Esophagus (tissue), 2 donors: ENCODE results near the gene PITPNC1. TPM values are rescaled to one million over a fixed set of nuclear protein-coding genes. Genes with fewer than 3 reads are reported as not detected.
"Not testable (repeated sequence)": the region's sequence is repeated elsewhere in the genome, so short reads cannot be mapped to it uniquely, and the experiment has no call there.

ENCODE experiments used
- H3K27ac ChIP-seq, 2 donors: one replicate each; pipeline ENCODE4 v1.5.1; 2013; ENCODE audit warnings: low read depth in 2 of 2, mild to moderate bottlenecking in 2 of 2, inconsistent platforms in 1 of 2, low read length in 1 of 2, moderate library complexity in 1 of 2
- H3K27me3 ChIP-seq, 2 donors: one replicate each; pipeline ENCODE4 v1.6.1; 2013; ENCODE audit warnings: low read length in 2 of 2, control low read depth in 1 of 2, mild to moderate bottlenecking in 1 of 2; ENCODE audit not compliant: insufficient read depth in 2 of 2, control insufficient read depth in 1 of 2
- H3K36me3 ChIP-seq, 2 donors: one replicate each; pipeline ENCODE4 v1.6.1; 2013; ENCODE audit warnings: low read length in 1 of 2; ENCODE audit not compliant: control insufficient read depth in 2 of 2, insufficient read depth in 2 of 2
- H3K4me1 ChIP-seq, 2 donors: one replicate each; pipeline ENCODE4 v1.6.1; 2013; ENCODE audit warnings: low read length in 1 of 2; ENCODE audit not compliant: control insufficient read depth in 2 of 2, insufficient read depth in 2 of 2
- H3K4me3 ChIP-seq, 2 donors: one replicate each; pipeline ENCODE4 v1.5.1; 2013; ENCODE audit warnings: low read length in 2 of 2, mild to moderate bottlenecking in 2 of 2, low read depth in 1 of 2, moderate library complexity in 1 of 2
- H3K9me3 ChIP-seq, 2 donors: one replicate each; pipeline ENCODE4 v1.6.1; 2013; ENCODE audit warnings: mild to moderate bottlenecking in 2 of 2, low read depth in 1 of 2, low read length in 1 of 2, moderate library complexity in 1 of 2; ENCODE audit not compliant: control insufficient read depth in 2 of 2, insufficient read depth in 1 of 2
- WGBS, 2 donors: extraction: QIAGEN DNeasy Blood & Tissue Kit; methylation state at CpG; one replicate each; pipeline ENCODE4 v1.1.7; 2013; 5-methylcytosine and 5-hydroxymethylcytosine counted together
- polyA plus RNA-seq, 2 donors: library from polyadenylated mRNA; stranded (reverse); fragments of 200-250 nt; gene quantifications; one replicate each; pipeline ENCODE4 v1.2.3, GENCODE V29; 2013
- donor health status: healthy with polysubstance abuse.
- donor health status: Bipolar disorder and iron deficiency.

The PITPNC1 gene
- polyA plus RNA-seq, 2 donors: 7.9 to 9.6 TPM

DNA sequence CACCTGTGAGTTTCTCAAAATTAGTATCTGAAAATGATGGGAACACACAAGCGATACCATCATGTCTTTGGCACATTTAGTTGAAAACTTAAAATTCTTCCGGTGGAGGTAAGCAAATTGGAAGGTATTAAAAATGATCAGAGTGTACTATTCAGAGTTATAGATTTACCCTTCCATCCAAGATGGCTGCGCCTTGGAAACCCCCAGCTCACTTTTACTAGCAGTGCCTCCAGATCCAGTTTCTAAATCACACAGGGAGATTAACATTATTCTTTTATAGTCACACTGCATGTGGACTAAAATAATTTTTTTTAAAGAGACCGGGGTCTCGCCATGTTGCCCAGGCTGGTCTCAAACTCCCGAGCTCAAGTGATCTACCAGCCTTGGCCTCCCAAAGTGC is 15.0 kb downstream of the PITPNC1 start:
- Histone ChIP-seq H3K27ac (no peak overlapping the region), H3K27me3 (no peaks in the 10 kb centered on the region), H3K4me1 (peaks cover 4 to 5% of the 10 kb centered on the region in 2 donors), H3K36me3 (no peaks in the 10 kb centered on the region), H3K9me3 (no peaks in the 10 kb centered on the region), H3K4me3 (no peak overlapping the region)
- 94 to 96% methylated on average over 6 of the region's 6 CpGs for WGBS, 2 donors

DNA sequence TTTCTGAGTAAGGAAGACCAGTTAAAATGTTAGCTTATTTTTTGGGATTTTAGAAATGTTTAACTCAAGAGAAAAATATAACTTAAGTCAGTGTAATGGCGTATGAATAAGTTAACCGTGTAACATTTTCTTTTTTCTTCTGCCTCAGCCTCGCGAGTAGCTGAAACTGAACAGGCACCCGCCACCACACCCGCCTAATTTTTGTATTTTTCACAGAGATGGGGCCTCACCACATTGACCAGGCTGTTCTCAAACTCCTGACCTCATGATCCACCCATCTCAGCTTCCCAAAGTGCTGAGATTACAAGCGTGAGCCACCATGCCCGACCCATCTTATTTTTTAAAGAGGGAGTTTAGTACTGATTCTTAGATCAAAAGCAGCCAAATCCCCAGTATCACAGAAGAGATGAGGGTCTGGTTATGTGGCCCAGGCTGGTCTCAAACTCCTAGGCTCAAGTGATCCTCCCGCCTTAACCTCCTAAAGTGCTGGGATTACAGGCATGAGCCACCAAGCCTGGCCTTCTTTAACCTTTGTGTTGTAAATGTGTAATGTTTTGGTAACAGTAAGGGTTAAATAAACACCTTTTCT is 16.8 kb downstream of the PITPNC1 start:
- H3K36me3 ChIP-seq: no peaks in the 10 kb centered on the region
- no peak overlapping the region for H3K4me3 ChIP-seq
- peaks cover 4 to 5% of the 10 kb centered on the region in 2 donors for H3K4me1 ChIP-seq
- WGBS, 2 donors: 95 to 97% methylated on average over 9 of the region's 9 CpGs
- H3K9me3 ChIP-seq: no peaks in the 10 kb centered on the region
- no peak overlapping the region for H3K27ac ChIP-seq
- H3K27me3 ChIP-seq: no peaks in the 10 kb centered on the region

DNA sequence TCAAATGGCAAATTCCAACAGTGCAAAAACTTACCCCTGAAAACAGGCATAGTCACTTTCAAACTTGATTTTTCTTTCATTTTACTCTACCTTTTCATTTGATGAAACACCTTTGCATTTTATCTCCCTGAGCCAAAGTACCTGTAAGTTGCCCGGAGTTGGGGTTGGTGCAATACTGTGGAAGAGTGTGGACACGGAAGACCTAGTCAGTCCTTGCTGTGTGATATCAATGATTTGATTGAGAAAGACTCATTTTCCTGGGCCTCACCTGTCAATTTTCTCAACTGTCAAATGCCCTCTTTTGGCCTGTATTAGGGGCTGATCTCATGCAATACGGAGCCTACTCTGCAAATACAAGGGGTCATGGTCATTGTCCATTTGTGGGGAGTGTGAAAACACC is 22.6 kb downstream of the PITPNC1 start:
- Histone ChIP-seq H3K27ac (no peak overlapping the region), H3K27me3 (no peaks in the 10 kb centered on the region), H3K4me1 (no peaks in the 10 kb centered on the region), H3K36me3 (no peaks in the 10 kb centered on the region), H3K9me3 (no peaks in the 10 kb centered on the region), H3K4me3 (no peak overlapping the region)
- WGBS, 2 donors: 90 to 93% methylated on average over 3 of the region's 3 CpGs

DNA sequence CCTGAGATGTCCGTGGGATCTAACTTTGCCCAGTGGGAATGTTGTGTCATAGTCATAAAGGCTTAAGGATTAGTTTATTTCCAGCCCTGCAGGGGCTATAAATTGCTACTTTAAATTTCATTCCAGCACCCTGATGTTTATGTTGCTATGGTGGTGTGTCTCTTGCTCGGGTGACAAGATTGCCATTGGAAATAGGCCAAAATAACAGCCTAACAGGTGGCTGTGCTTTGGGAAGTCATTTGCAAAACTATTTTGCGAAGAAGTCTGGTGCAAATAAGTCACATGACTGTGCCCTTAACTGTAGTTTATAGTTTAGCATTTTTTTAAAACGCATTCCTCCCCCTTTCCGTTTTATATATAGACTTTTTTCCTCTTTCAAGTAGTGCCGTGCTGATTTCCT is 23.1 kb downstream of the PITPNC1 start:
- Histone ChIP-seq H3K27me3 (no peaks in the 10 kb centered on the region), H3K27ac (no peak overlapping the region), H3K9me3 (no peaks in the 10 kb centered on the region), H3K4me1 (no peaks in the 10 kb centered on the region), H3K4me3 (no peak overlapping the region), H3K36me3 (no peaks in the 10 kb centered on the region)
- 34 to 48% methylated on average over 6 of the region's 6 CpGs for WGBS, 2 donors

GRCh38 chr17:67401106-67401505 is 24.0 kb downstream of the PITPNC1 start:
- Histone ChIP-seq H3K27me3 (no peaks in the 10 kb centered on the region), H3K27ac (no peak overlapping the region), H3K36me3 (no peaks in the 10 kb centered on the region), H3K9me3 (no peaks in the 10 kb centered on the region), H3K4me1 (no peaks in the 10 kb centered on the region), H3K4me3 (no peak overlapping the region)
- WGBS, 2 donors: 91% methylated on average over 9 of the region's 9 CpGs

GRCh38 chr17:67401598-67402504 is 24.8 kb downstream of the PITPNC1 start:
- no peaks in the 10 kb centered on the region for H3K9me3 ChIP-seq
- no peak overlapping the region for H3K27ac ChIP-seq
- H3K4me1 ChIP-seq: no peaks in the 10 kb centered on the region
- 91 to 95% methylated on average over 16 of the region's 16 CpGs for WGBS, 2 donors
- H3K27me3 ChIP-seq: no peaks in the 10 kb centered on the region
- H3K36me3 ChIP-seq: no peaks in the 10 kb centered on the region
- no peak overlapping the region for H3K4me3 ChIP-seq

- Histone ChIP-seq H3K27me3 (no peaks in the 10 kb centered on the region), H3K36me3 (no peaks in the 10 kb centered on the region), H3K27ac (no peak overlapping the region), H3K4me1 (no peaks in the 10 kb centered on the region), H3K9me3 (no peaks in the 10 kb centered on the region), H3K4me3 (no peak overlapping the region)
- WGBS, 2 donors: 89 to 93% methylated on average over 2 of the region's 2 CpGs
These were observed 26.0 kb downstream of the PITPNC1 start for GRCh38 chr17:67403065-67403464.

DNA sequence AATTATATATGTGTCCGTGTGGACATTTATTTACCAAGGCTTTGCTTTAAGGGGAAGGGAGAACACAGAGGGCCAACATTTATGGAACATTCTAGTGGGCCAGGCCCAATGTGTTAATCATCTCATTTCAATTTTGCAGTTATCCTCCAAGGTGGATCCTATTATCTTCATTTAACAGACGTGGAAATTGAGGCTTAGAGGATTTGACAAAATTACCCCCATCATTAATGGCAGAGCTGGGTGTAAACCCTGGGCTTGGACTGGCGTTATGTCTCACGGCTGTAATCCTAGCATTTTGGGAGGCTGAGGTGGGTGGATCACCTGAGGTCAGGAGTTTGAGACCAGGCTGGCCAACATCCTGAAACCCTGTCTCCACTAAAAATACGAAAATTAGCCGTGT is 26.4 kb downstream of the PITPNC1 start:
- no peaks in the 10 kb centered on the region for H3K27me3 ChIP-seq
- no peaks in the 10 kb centered on the region for H3K4me1 ChIP-seq
- no peak overlapping the region for H3K4me3 ChIP-seq
- H3K27ac ChIP-seq: no peak overlapping the region
- no peaks in the 10 kb centered on the region for H3K9me3 ChIP-seq
- no peaks in the 10 kb centered on the region for H3K36me3 ChIP-seq
- WGBS, 2 donors: 90 to 95% methylated on average over 6 of the region's 6 CpGs

DNA sequence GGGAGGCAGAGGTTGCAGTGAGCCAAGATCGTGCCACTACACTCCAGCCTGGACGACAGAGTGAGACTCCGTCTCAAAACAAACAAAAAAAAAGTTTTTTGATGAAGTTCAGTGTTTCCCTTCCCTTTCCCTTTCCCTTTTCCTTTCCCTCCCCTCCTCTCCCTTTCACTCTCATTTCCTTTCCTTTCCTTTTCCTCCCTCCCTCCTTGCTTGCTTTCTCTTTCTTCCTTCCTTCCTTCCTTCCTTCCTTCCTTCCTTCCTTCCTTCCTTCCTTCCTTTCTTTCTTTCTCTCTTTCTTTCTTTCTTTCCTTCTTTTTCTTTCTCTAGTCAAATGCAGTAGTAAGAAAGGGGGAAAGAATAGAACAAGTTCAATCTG is 31.4 kb downstream of the PITPNC1 start:
- not testable (repeated sequence) for H3K36me3 ChIP-seq, H3K9me3 ChIP-seq, H3K27ac ChIP-seq, H3K4me3 ChIP-seq, H3K4me1 ChIP-seq, H3K27me3 ChIP-seq
- WGBS, 2 donors: 66 to 69% methylated on average over 3 of the region's 3 CpGs

GRCh38 chr17:67411397-67411796 is 34.3 kb downstream of the PITPNC1 start:
- Histone ChIP-seq H3K27me3 (no peaks in the 10 kb centered on the region), H3K4me1 (peaks cover 3 to 6% of the 10 kb centered on the region in 2 donors), H3K27ac (no peak overlapping the region), H3K36me3 (no peaks in the 10 kb centered on the region), H3K4me3 (no peak overlapping the region), H3K9me3 (no peaks in the 10 kb centered on the region)
- 89 to 93% methylated on average over 4 of the region's 4 CpGs for WGBS, 2 donors
